ENCODE results near the gene ACTN4.

Gene ACTN4

GRCh38 chr19:38666663-38667511 lies 19.4 kb downstream of the ACTN4 start:
- no peak overlapping the region for H3K4me3 ChIP-seq (ENCODE audit: low read length)
- peak; percentile 87 for DNase-seq (ENCODE audit: low read depth)
- TF ChIP-seq, protein P1, sequence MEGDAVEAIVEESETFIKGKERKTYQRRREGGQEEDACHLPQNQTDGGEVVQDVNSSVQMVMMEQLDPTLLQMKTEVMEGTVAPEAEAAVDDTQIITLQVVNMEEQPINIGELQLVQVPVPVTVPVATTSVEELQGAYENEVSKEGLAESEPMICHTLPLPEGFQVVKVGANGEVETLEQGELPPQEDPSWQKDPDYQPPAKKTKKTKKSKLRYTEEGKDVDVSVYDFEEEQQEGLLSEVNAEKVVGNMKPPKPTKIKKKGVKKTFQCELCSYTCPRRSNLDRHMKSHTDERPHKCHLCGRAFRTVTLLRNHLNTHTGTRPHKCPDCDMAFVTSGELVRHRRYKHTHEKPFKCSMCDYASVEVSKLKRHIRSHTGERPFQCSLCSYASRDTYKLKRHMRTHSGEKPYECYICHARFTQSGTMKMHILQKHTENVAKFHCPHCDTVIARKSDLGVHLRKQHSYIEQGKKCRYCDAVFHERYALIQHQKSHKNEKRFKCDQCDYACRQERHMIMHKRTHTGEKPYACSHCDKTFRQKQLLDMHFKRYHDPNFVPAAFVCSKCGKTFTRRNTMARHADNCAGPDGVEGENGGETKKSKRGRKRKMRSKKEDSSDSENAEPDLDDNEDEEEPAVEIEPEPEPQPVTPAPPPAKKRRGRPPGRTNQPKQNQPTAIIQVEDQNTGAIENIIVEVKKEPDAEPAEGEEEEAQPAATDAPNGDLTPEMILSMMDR (conservative IDR thresholded peaks at IDR 0.05; ENCODE audit: low read length) = no peak; the same call in 1 of the 2 replicates

DNA sequence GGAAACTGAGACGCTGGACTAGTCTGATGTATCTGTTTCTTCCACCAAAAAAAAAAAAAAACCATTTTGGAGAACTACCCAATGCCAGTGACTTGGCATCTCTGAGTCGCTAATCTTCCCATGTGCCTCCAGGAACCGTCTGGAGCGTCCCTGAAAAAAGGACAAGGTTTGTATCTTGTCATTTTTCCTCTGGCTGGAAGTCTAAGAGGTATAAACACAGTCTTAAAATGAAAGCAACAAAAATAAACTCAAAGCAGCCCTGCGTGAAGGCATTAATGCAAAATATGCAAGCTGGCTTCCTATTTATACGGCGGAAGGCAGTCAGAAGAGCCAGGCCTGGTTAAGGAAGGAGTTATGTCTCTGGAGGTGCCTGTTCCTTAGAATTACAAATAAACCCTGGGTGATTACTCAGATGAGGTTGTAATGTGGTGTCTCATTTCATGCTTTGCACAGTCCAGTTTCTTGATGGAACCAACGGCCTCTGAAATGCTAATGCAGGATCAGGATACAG lies 20.3 kb downstream of the ACTN4 start:
- peak; percentile 73 for DNase-seq (ENCODE audit: low read depth)
- TF ChIP-seq, protein P1 (conservative IDR thresholded peaks at IDR 0.05; ENCODE audit: low read length) = no peak
- H3K4me3 ChIP-seq (ENCODE audit: low read length) = no peak overlapping the region

- TF ChIP-seq, protein P1 (conservative IDR thresholded peaks at IDR 0.05; ENCODE audit: low read length) = no peak
- H3K4me3 ChIP-seq (ENCODE audit: low read length) = no peak overlapping the region
- no peak for DNase-seq (ENCODE audit: low read depth)
Observed at GRCh38 chr19:38669552-38669951, 22.1 kb downstream of the ACTN4 start.

DNA sequence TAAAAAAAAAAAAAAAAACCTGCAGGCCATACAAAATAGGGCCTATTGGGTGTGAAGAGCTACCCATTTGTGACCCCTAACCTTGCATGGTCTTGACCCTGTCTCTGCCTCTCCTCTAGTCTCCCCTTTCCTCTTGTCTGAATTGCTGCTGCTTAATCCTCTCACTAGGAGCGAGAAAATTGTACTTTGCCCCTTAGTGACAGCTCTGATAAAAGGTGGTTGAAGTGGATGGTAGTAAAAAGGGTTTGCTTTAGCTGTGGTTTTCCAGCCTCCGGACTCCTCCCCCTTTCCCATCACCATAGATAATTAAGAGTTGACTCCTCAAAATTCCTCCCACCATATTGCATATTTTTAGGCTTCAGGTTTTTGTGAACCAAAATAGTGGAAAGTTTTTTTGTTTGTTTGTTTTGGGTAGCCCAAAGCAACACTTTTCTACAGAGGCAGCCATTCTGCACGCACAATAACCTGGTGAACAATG lies 23.5 kb downstream of the ACTN4 start:
- TF ChIP-seq, protein P1 (conservative IDR thresholded peaks at IDR 0.05; ENCODE audit: low read length) = no peak
- H3K4me3 ChIP-seq (ENCODE audit: low read length) = no peak overlapping the region
- DNase-seq (ENCODE audit: low read depth) = peak; percentile 64

GRCh38 chr19:38671654-38672053 lies 24.2 kb downstream of the ACTN4 start:
- H3K4me3 ChIP-seq (ENCODE audit: low read length) = no peak overlapping the region
- DNase-seq (ENCODE audit: low read depth) = no peak
- TF ChIP-seq, protein P1 (conservative IDR thresholded peaks at IDR 0.05; ENCODE audit: low read length) = no peak

DNA sequence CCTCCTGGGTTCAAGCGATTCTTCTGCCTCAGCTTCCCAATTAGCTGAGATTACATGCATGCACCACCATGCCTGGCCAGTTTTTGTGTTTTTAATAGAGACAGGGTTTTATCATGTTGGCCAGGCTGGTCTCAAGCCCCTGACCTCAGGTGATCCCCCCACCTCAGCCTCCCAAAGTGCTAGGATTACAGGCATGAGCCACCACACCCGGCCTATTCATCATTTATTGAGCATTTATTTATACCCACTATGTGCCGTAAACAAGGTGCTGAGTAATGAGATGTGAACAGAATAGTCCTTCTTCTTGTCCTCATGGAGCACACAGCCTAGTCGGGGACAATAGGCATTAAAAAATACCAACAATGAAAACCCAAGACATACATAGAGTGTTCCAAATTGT lies 25.6 kb downstream of the ACTN4 start:
- DNase-seq (ENCODE audit: low read depth) = no peak
- TF ChIP-seq, protein P1 (conservative IDR thresholded peaks at IDR 0.05; ENCODE audit: low read length) = no peak
- H3K4me3 ChIP-seq (ENCODE audit: low read length) = no peak overlapping the region
